SJSA1 (cell line): ENCODE data around the gene PXMP2. TPM values are rescaled to one million over a fixed set of nuclear protein-coding genes. Genes with fewer than 3 reads are reported as not detected.

ENCODE experiments used
- DNase-seq, 2 experiments: peaks; one replicate each; pipeline ENCODE4 v3.0.0-alpha.2; 2015 to 2020; ENCODE audit warnings: low spot score in 2 of 2, low read depth in 1 of 2
- H3K27ac ChIP-seq: fragments of 250-450 bp; sonication (Bioruptor Pico); 2 replicates; pipeline ENCODE4 v1.5.1; 2020; ENCODE audit warnings: mild to moderate bottlenecking, moderate library complexity
- H3K27me3 ChIP-seq: fragments of 250-450 bp; sonication (Bioruptor Pico); replicated peaks from 2 replicates; pipeline ENCODE4 v1.5.1; 2020; ENCODE audit warnings: mild to moderate bottlenecking, moderate library complexity
- H3K36me3 ChIP-seq: fragments of 250-450 bp; sonication (Bioruptor Pico); 2 replicates; pipeline ENCODE4 v1.5.1; 2020; ENCODE audit warnings: mild to moderate bottlenecking
- H3K4me1 ChIP-seq: fragments of 250-450 bp; sonication (Bioruptor Pico); replicated peaks from 2 replicates; pipeline ENCODE4 v1.6.1; 2021; ENCODE audit warnings: mild to moderate bottlenecking
- H3K4me3 ChIP-seq: fragments of 250-450 bp; sonication (Bioruptor Pico); 2 replicates; pipeline ENCODE4 v1.5.1; 2020; ENCODE audit warnings: mild to moderate bottlenecking
- H3K9me3 ChIP-seq: fragments of 250-450 bp; sonication (Bioruptor Pico); replicated peaks from 2 replicates; pipeline ENCODE4 v1.5.1; 2020; ENCODE audit warnings: mild to moderate bottlenecking
- total RNA-seq: library from RNA; depleted of rRNA; stranded (reverse); fragments of >200 nt; shearing (Covaris generic); gene quantifications from 2 replicates; pipeline ENCODE4 v1.2.3, GENCODE V29; 2014; rRNA removed

The PXMP2 gene
- total RNA-seq = 105 and 109 TPM in 2 replicates

DNA sequence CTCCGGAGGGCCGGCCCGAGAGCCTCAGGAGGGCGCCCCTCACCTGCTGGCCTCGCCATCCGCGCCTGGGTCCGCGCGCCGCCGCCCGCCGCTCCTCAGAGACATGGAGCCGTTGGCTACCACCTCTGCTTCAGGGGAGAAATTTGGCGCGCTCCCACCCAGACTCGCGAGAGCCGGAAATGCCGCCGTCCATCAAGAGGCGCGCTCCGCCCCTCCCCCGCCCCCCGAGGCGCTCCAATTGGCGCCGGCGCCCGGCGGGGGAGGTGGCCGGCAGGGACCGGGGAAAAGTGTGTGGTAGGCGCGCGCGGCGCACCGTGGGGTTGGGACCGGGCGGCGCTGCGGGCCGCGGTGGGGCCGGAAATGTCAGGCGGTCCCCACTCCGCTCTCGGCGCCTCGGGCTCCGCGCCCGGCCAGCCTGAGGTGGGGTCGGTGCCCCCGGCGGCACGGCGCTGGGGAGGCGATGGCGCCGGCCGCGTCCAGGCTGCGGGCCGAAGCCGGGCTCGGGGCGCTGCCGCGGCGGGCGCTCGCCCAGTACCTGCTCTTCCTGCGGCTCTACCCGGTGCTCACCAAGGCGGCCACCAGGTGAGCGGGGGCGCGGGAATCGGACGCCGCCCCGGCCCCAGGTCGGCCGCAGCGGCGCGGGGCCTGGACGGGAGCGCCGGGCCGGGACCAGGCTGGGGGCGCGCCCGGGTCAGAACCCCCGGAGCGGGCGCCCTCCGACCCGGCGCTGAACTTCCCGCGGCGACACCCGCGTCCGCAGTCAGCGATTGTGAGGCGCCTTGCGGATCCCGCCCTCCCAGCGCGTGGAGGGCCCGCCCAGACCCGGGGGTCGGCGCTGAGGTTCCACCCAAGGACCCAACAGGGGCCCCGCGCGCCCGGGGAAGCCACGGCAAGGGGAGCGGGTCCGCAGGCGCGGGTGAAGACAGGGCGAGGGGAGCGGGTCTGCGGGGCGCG lies at the start of gene PXMP2, which contains the start of gene POLE:
Gene PXMP2 (plus strand): TSS at position 377 of the 954 bp plus-strand sequence. CDS start 84 bp downstream, at position 461.
Gene POLE (minus strand): TSS at position 132 of the 954 bp plus-strand sequence. CDS start 27 bp downstream, at position 105.
- H3K9me3 ChIP-seq = peaks cover 7% of the 10 kb centered on the region; the same call in 1 of the 2 replicates
- H3K4me1 ChIP-seq = peaks cover 7% of the 10 kb centered on the region
- H3K4me3 ChIP-seq = peak within 1 kb of the TSS; percentile 99
- DNase-seq = peak; percentile 96 to 98
- H3K36me3 ChIP-seq = peaks cover 42% of the 10 kb centered on the region
- H3K27ac ChIP-seq = peak within 1 kb of the TSS; percentile 93
- H3K27me3 ChIP-seq = no peaks in the 10 kb centered on the region

- Histone ChIP-seq H3K9me3 (no peaks in the 10 kb centered on the region), H3K36me3 (peaks cover 88% of the 10 kb centered on the region), H3K27ac (no peak overlapping the region), H3K27me3 (no peaks in the 10 kb centered on the region), H3K4me1 (no peaks in the 10 kb centered on the region), H3K4me3 (no peak overlapping the region)
- no peak for DNase-seq
Observed at GRCh38 chr12:132637811-132638210, 49.6 kb upstream of the PXMP2 start.

GRCh38 chr12:132638541-132639408 lies 48.6 kb upstream of the PXMP2 start:
- Histone ChIP-seq H3K4me3 (no peak overlapping the region), H3K4me1 (no peaks in the 10 kb centered on the region), H3K27me3 (no peaks in the 10 kb centered on the region), H3K36me3 (peaks cover 90% of the 10 kb centered on the region), H3K27ac (no peak overlapping the region), H3K9me3 (no peaks in the 10 kb centered on the region)
- no peak for DNase-seq

DNA sequence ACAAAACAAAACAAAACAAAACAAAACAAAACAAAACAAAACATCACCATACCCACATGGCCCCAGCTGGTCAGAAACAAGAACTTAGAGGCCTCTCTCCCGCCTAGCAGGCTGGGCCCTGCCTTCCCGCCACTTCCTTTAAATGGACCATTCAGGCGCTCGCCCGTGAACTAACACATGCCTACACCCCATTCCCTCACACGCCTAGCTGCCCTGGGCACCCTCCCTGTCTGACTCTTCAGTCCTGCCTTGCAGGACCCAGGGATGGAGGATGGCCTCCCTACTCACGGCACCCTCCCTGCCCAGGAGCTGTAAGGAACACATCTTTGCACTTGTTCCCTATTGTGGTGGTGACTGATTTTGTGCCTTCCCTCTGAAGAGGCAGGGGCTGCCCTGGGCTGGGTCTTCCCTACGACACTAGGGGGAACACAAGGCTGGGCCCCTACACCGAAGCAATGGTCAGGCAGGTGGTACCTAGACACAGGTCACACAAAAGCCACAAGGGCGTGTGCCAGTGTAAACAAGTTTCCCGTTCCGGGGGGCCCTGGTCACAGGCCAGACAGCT lies 47.3 kb upstream of the PXMP2 start:
- Histone ChIP-seq H3K4me1 (no peaks in the 10 kb centered on the region), H3K27me3 (no peaks in the 10 kb centered on the region), H3K4me3 (no peak overlapping the region), H3K36me3 (peaks cover 79% of the 10 kb centered on the region), H3K9me3 (no peaks in the 10 kb centered on the region), H3K27ac (no peak overlapping the region)
- no peak for DNase-seq

GRCh38 chr12:132640936-132641335 lies 46.5 kb upstream of the PXMP2 start:
- Histone ChIP-seq H3K36me3 (peaks cover 77% of the 10 kb centered on the region), H3K4me3 (no peak overlapping the region), H3K27ac (no peak overlapping the region), H3K9me3 (no peaks in the 10 kb centered on the region), H3K27me3 (no peaks in the 10 kb centered on the region), H3K4me1 (no peaks in the 10 kb centered on the region)
- DNase-seq = no peak

DNA sequence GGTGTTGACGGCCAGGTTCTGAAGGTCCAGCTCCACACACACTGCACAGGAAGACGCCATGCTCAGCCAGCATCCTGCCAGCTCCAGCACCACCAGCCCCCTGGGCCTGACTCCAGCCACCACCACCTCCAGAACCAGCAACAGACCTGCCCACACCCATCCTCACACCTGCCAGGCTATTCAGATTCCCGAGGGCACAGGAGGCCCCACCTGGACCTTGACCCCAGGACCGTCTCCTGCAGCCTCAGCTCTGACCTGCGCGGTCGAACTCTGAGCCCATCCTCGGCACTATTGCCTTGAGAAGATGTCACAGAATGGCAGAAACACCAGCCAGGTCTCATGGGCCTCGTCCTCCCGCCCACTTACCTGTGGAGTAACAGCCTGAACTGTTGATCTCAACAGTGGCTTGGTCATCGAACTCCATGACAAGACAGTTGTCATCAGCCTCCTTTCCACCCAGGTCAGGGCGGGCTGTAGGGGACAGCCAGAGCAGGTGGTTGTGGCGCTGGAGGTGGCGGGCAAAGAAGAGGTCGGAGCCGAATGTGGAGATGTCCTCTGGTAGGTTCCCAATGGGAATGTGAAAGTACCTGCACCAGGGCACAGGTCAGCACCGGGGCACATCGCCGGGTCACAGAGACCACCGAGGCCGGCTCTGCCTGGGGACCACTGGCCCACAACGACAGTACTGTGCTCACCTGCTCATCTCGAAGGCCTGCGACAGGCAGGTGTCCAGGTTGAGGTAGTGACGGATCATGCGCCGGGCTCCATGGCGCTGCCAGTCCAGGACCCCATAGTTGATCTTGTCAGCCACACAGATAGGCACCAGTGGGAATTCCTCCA lies 45.4 kb upstream of the PXMP2 start:
- Histone ChIP-seq H3K9me3 (no peaks in the 10 kb centered on the region), H3K36me3 (peaks cover 76% of the 10 kb centered on the region), H3K4me1 (no peaks in the 10 kb centered on the region), H3K27ac (no peak overlapping the region), H3K4me3 (no peak overlapping the region), H3K27me3 (no peaks in the 10 kb centered on the region)
- no peak for DNase-seq

- H3K9me3 ChIP-seq = no peaks in the 10 kb centered on the region
- H3K27me3 ChIP-seq = no peaks in the 10 kb centered on the region
- DNase-seq = no peak
- H3K36me3 ChIP-seq = peaks cover 73% of the 10 kb centered on the region
- no peaks in the 10 kb centered on the region for H3K4me1 ChIP-seq
- H3K4me3 ChIP-seq = no peak overlapping the region
- no peak overlapping the region for H3K27ac ChIP-seq
Observed at GRCh38 chr12:132642846-132643835, 44.2 kb upstream of the PXMP2 start.

GRCh38 chr12:132646850-132647249 lies 40.5 kb upstream of the PXMP2 start:
- no peak for DNase-seq
- no peaks in the 10 kb centered on the region for H3K27me3 ChIP-seq
- H3K27ac ChIP-seq = no peak overlapping the region
- H3K4me3 ChIP-seq = no peak overlapping the region
- no peaks in the 10 kb centered on the region for H3K4me1 ChIP-seq
- no peaks in the 10 kb centered on the region for H3K9me3 ChIP-seq
- H3K36me3 ChIP-seq = peaks cover 77% of the 10 kb centered on the region

- Histone ChIP-seq H3K36me3 (peaks cover 74% of the 10 kb centered on the region), H3K27me3 (no peaks in the 10 kb centered on the region), H3K27ac (no peak overlapping the region), H3K9me3 (no peaks in the 10 kb centered on the region), H3K4me3 (no peak overlapping the region), H3K4me1 (no peaks in the 10 kb centered on the region)
- no peak for DNase-seq
Observed at GRCh38 chr12:132647858-132648257, 39.5 kb upstream of the PXMP2 start.

- Histone ChIP-seq H3K27ac (no peak overlapping the region), H3K36me3 (peaks cover 69% of the 10 kb centered on the region), H3K9me3 (no peaks in the 10 kb centered on the region), H3K27me3 (no peaks in the 10 kb centered on the region), H3K4me3 (no peak overlapping the region), H3K4me1 (no peaks in the 10 kb centered on the region)
- DNase-seq = no peak
Observed at GRCh38 chr12:132648616-132649225, 38.7 kb upstream of the PXMP2 start.

DNA sequence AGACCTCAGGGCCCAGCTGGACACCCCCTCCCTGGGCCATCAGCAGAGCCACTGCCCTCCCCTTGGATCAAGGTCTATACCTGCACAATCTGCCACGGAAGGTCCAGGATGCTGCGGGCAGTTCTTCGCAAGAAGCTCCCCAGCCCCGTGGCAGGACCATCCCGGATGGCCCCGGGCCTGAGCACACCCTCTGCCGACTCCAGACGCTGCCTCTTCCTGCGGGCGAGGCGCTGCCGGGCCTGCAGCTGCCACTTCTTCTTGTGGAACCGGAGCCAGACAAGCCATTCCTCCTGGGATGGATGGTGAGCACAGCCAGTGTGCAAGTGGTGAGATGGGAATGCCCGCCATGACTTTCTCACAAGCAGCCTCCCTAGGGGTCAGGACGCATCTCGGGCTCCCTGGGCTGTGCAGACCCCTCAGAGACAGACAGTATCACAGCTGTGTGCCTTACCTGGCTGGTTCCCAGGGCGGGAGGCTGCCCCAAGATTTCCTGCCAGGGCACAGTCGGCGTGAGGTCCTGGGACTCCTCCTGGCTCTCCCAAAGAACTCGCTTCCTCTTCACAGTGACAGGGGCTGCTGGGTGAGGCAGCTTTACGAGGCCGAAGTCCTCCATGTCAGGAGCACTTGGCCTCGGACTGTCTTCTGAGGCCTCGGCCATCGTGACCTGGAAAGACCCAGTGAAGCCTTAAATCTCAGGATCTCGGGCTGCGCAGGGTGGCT lies 38.0 kb upstream of the PXMP2 start:
- no peaks in the 10 kb centered on the region for H3K27me3 ChIP-seq
- no peaks in the 10 kb centered on the region for H3K4me1 ChIP-seq
- H3K27ac ChIP-seq = no peak overlapping the region
- H3K4me3 ChIP-seq = no peak overlapping the region
- no peaks in the 10 kb centered on the region for H3K9me3 ChIP-seq
- H3K36me3 ChIP-seq = peaks cover 69% of the 10 kb centered on the region
- DNase-seq = no peak
